ENCODE measurements around the gene MRNIP. TPM values are rescaled to one million over a fixed set of nuclear protein-coding genes. Genes with fewer than 3 reads are reported as not detected.
A peak's percentile ranks its signal among the peaks of the same experiment; 100 is the strongest.
"Not testable (repeated sequence)": the region's sequence is repeated elsewhere in the genome, so short reads cannot be mapped to it uniquely, and the experiment has no call there.

The MRNIP gene
- total and polyA plus RNA-seq, 10 donors = 34.9 to 107 (median 49.4) TPM

GRCh38 chr5:179792612-179793467 lies 65.8 kb downstream of the MRNIP start:
- WGBS, 5 donors = 30 to 58% (median 49%) methylated on average over 13 to 24 of the region's 24 CpGs
- Histone ChIP-seq H3K36me3 (peaks cover 0 to 10% (median 7%) of the 10 kb centered on the region in 6 donors), H3K9me3 (no peaks in the 10 kb centered on the region), H3K4me3 (no peak overlapping the region), H3K27ac (peak overlapping the region; percentile 58 to 89 (median 79)), H3K4me1 (peaks cover 34 to 65% (median 56%) of the 10 kb centered on the region in 6 donors), H3K27me3 (replicated peaks in 1 of 7) (no peaks in the 10 kb centered on the region)
- TF ChIP-seq POLR2AphosphoS5 (IDR thresholded peaks at IDR 0.05) (peak in 1 of 3 donors; percentile 42), POLR2A (IDR thresholded peaks at IDR 0.05) (no peak)
- DNase-seq = peak; percentile 83
- intact Hi-C loops (cut with DNase I; ENCODE audit: low total_unique reads) = no loop called here

- 40 to 53% (median 47%) methylated on average over 14 to 15 of the region's 15 CpGs for WGBS, 5 donors
- no peaks in the 10 kb centered on the region for H3K9me3 ChIP-seq
- TF ChIP-seq POLR2AphosphoS5 (IDR thresholded peaks at IDR 0.05) (peak; percentile 26 to 60 (median 56)), POLR2A (IDR thresholded peaks at IDR 0.05) (no peak)
- peaks cover 0 to 2% (median 0%) of the 10 kb centered on the region in 6 donors for H3K36me3 ChIP-seq
- no peak overlapping the region for H3K4me3 ChIP-seq
- peaks cover 34 to 59% (median 54%) of the 10 kb centered on the region in 6 donors for H3K4me1 ChIP-seq
- H3K27ac ChIP-seq = peak overlapping the region; percentile 32 to 89 (median 79)
- intact Hi-C loops (cut with DNase I; ENCODE audit: low total_unique reads) = no loop called here
- peak; percentile 79 for DNase-seq
- H3K27me3 ChIP-seq (replicated peaks in 1 of 7) = no peaks in the 10 kb centered on the region
These were observed 66.6 kb downstream of the MRNIP start for GRCh38 chr5:179791881-179792611.

GRCh38 chr5:179789278-179789677 lies 69.3 kb downstream of the MRNIP start:
- H3K36me3 ChIP-seq; H3K27me3 ChIP-seq (replicated peaks in 1 of 7); H3K4me3 ChIP-seq; DNase-seq; intact Hi-C loops (cut with DNase I; ENCODE audit: low total_unique reads); H3K9me3 ChIP-seq; H3K27ac ChIP-seq: not testable (repeated sequence)
- peaks cover 21 to 37% (median 29%) of the 10 kb centered on the region in 6 donors for H3K4me1 ChIP-seq
- WGBS, 5 donors = 95 to 97% (median 96%) methylated on average over 9 of the region's 9 CpGs

- Histone ChIP-seq H3K36me3 (no peaks in the 10 kb centered on the region), H3K27me3 (replicated peaks in 1 of 7) (no peaks in the 10 kb centered on the region), H3K4me1 (peaks cover 13 to 27% (median 19%) of the 10 kb centered on the region in 6 donors), H3K27ac (no peak overlapping the region), H3K9me3 (no peaks in the 10 kb centered on the region), H3K4me3 (no peak overlapping the region)
- intact Hi-C loops (cut with DNase I; ENCODE audit: low total_unique reads) = no loop called here
- DNase-seq = no peak
- 82 to 90% (median 85%) methylated on average over 6 to 7 of the region's 7 CpGs for WGBS, 5 donors
- TF ChIP-seq CTCF (IDR thresholded peaks at IDR 0.05 in 8 of 11, conservative IDR thresholded peaks at IDR 0.05 in 3 of 11) = no peak
- TF ChIP-seq POLR2AphosphoS5 (IDR thresholded peaks at IDR 0.05) = no peak
- no peak for TF ChIP-seq POLR2A (IDR thresholded peaks at IDR 0.05)
These were observed 70.3 kb downstream of the MRNIP start for GRCh38 chr5:179788193-179788854.

Small RNA genes lying within 50 kb of the gene (microRNA-seq; reads per million reads assigned to microRNA genes)
- 3.4 to 16.6 (median 3.5) reads per million in 3 donors for gene MIR1229

Small RNA genes lying within 50 kb of the gene (small RNA-seq; reads per million reads assigned to genes)
- gene MIR1229 = 0.07 to 0.35 (median 0.18) reads per million in 4 donors
- 0 reads per million in 4 donors for gene RF00019

Other genes starting within 250 kb of the MRNIP start
- gene HNRNPH1, start 235.1 kb downstream of the MRNIP start, total RNA-seq = 100 to 1,000 TPM; 653 to 931 (median 803) TPM
- gene HNRNPH1, start 235.1 kb downstream of the MRNIP start, polyA plus RNA-seq = 100 to 1,000 TPM; 214 to 468 (median 451) TPM
- 1 to 10 TPM in 1 of 7 donors, not detected in 6; 1.6 TPM for gene CBY3, start 177.8 kb downstream of the MRNIP start, total RNA-seq
- gene CBY3, start 177.8 kb downstream of the MRNIP start, polyA plus RNA-seq = under 1 TPM in 1 of 3 donors, not detected in 2; 0.12 TPM
- 100 to 1,000 TPM; 246 to 470 (median 419) TPM for gene CANX, start 159.8 kb downstream of the MRNIP start, total RNA-seq
- gene CANX, start 159.8 kb downstream of the MRNIP start, polyA plus RNA-seq = 10 to 100 TPM; 36.5 to 56.4 (median 53.0) TPM
- 10 to 100 TPM; 31.3 to 42.8 (median 36.7) TPM for gene MAML1, start 126.0 kb downstream of the MRNIP start, total RNA-seq
- 10 to 100 TPM in 1 of 3 donors, 1 to 10 TPM in 2; 4.7 to 10.7 (median 6.7) TPM for gene MAML1, start 126.0 kb downstream of the MRNIP start, polyA plus RNA-seq
- gene LTC4S, start 64.8 kb downstream of the MRNIP start, total RNA-seq = 10 to 100 TPM in 3 of 7 donors, 1 to 10 TPM in 4; 4.0 to 24.2 (median 9.2) TPM
- 10 to 100 TPM in 1 of 3 donors, 1 to 10 TPM in 2; 3.1 to 14.9 (median 3.8) TPM for gene LTC4S, start 64.8 kb downstream of the MRNIP start, polyA plus RNA-seq
- gene MGAT4B, start 52.0 kb downstream of the MRNIP start, total RNA-seq = 100 to 1,000 TPM in 2 of 7 donors, 10 to 100 TPM in 5; 76.8 to 117 (median 87.7) TPM
- gene MGAT4B, start 52.0 kb downstream of the MRNIP start, polyA plus RNA-seq = 10 to 100 TPM; 34.9 to 49.3 (median 35.8) TPM
- 100 to 1,000 TPM; 241 to 328 (median 311) TPM for gene SQSTM1, start 37.9 kb downstream of the MRNIP start, total RNA-seq
- gene SQSTM1, start 37.9 kb downstream of the MRNIP start, polyA plus RNA-seq = 100 to 1,000 TPM; 105 to 185 (median 126) TPM
- 100 to 1,000 TPM in 6 of 7 donors, 10 to 100 TPM in 1; 98.9 to 140 (median 120) TPM for gene TBC1D9B, start 49.1 kb upstream of the MRNIP start, total RNA-seq
- 10 to 100 TPM; 29.5 to 67.1 (median 38.0) TPM for gene TBC1D9B, start 49.1 kb upstream of the MRNIP start, polyA plus RNA-seq
- 100 to 1,000 TPM in 1 of 7 donors, 10 to 100 TPM in 6; 64.5 to 119 (median 84.1) TPM for gene RNF130, start 212.9 kb upstream of the MRNIP start, total RNA-seq
- gene RNF130, start 212.9 kb upstream of the MRNIP start, polyA plus RNA-seq = 10 to 100 TPM; 44.1 to 57.0 (median 45.4) TPM